NCI-H1417 (cell line): ENCODE data around the gene DNAH2.
"Not testable (repeated sequence)": the region's sequence is repeated elsewhere in the genome, so short reads cannot be mapped to it uniquely, and the experiment has no call there.

Source experiments
- DNase-seq, 3 experiments: peaks; one replicate each; lab custom pipeline; 2025; lab: John Stamatoyannopoulos, UW

Gene DNAH2

GRCh38 chr17:7849751-7850504, 132.4 kb downstream of the DNAH2 start:
- no peak for DNase-seq

GRCh38 chr17:7850701-7851437, 133.3 kb downstream of the DNAH2 start:
- DNase-seq: no peak

GRCh38 chr17:7851438-7852261, 134.1 kb downstream of the DNAH2 start:
- DNase-seq: peak; percentile 79 to 89 (median 85)

GRCh38 chr17:7852262-7852670, 134.7 kb downstream of the DNAH2 start:
- no peak for DNase-seq

- no peak for DNase-seq
Measured at GRCh38 chr17:7852919-7853690, 135.6 kb downstream of the DNAH2 start.

- DNase-seq: no peak
Measured at GRCh38 chr17:7853691-7854038, 136.1 kb downstream of the DNAH2 start.

- no peak for DNase-seq
Measured at GRCh38 chr17:7854078-7854777, 136.7 kb downstream of the DNAH2 start.

- no peak for DNase-seq
Measured at GRCh38 chr17:7854851-7855659, 137.5 kb downstream of the DNAH2 start, which contains the start of gene TMEM88. TSS of gene TMEM88 (plus strand) at chr17:7855066. CDS start at chr17:7855075, 9 bp downstream.

- no peak for DNase-seq
Measured at GRCh38 chr17:7855660-7856010, 138.1 kb downstream of the DNAH2 start.

GRCh38 chr17:7856011-7856810, 138.7 kb downstream of the DNAH2 start:
- DNase-seq: peak; percentile 2 to 24 (median 22)

- DNase-seq: peak; percentile 94 to 98 (median 97)
Measured at GRCh38 chr17:7856811-7857712, 139.5 kb downstream of the DNAH2 start, which contains the start of gene NAA38. TSS of gene NAA38 (minus strand) at chr17:7857559. CDS start at chr17:7857463, 96 bp downstream.

GRCh38 chr17:7857713-7858521, 140.4 kb downstream of the DNAH2 start, which contains the start of gene CYB5D1:
TSS of gene CYB5D1 (plus strand) at chr17:7858003. CDS start at chr17:7858135, 132 bp downstream.
- DNase-seq: peak; percentile 86 to 97 (median 93)

- DNase-seq: peak in 2 of 3 experiments; percentile 31 to 64
Measured at GRCh38 chr17:7858522-7858810, 140.9 kb downstream of the DNAH2 start.

- DNase-seq: no peak
Measured at GRCh38 chr17:7859028-7859427, 141.5 kb downstream of the DNAH2 start.

- DNase-seq: peak; percentile 15 to 71 (median 31)
Measured at GRCh38 chr17:7862692-7863437, 145.3 kb downstream of the DNAH2 start.

GRCh38 chr17:7864384-7864783, 146.8 kb downstream of the DNAH2 start:
- DNase-seq: not testable (repeated sequence)
